Renal pelvis (tissue), 4 donors: ENCODE results near the gene FBLN1. TPM values are rescaled to one million over a fixed set of nuclear protein-coding genes. Genes with fewer than 3 reads are reported as not detected.
"Not testable (repeated sequence)": the region's sequence is repeated elsewhere in the genome, so short reads cannot be mapped to it uniquely, and the experiment has no call there.

ENCODE experiments used
- DNase-seq: peaks from one replicate; pipeline ENCODE4 v3.0.0-alpha.2; 2013
- polyA plus RNA-seq, 3 donors: library from polyadenylated mRNA; unstranded; fragments of 120-200 nt; gene quantifications; one replicate each; pipeline ENCODE4 v1.2.1, GENCODE V29; 2013; ENCODE audit not compliant: insufficient read length in 3 of 3

FBLN1 gene
- polyA plus RNA-seq, 3 donors: 93.3 to 158 (median 115) TPM

DNA sequence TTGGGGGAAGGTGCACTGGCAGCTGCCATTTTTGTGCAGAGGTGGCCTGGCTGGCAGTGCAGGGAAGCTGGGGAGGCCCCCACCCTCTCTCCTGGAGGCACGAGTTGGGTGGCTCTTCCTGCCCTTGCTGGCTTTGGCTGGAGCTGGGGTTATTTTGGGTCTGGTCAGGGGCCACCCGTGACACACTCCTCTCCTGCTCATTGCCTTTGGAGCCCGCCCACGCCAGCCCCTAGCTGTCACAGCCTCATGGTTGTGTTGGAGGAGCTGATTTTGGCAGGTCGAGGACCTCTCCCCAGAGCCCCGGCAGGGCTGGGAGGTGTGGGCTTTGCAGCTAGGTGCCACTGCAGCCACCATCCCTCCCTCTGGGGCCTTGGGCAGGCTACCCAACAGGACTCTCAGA lies 21.5 kb downstream of the FBLN1 start:
- no peak for DNase-seq

DNA sequence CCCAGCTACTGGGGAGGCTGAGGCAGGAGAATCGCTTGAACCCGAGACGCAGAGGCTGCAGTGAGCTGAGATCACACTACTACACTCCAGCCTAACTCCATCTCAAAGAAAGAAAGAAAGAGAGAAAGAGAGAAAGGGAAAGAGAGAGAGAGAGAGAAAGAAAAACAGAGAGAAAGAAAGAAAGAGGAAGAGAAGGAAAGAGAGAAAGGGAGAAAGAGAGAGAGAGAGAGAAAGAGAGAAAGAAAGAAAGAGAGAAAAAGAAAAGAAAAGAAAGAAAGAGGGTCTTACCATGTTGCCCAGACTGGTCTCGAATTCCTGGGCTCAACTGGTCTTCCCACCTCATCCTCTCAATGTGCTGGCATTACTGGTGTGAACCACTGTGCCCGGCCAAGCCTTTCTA lies 22.3 kb downstream of the FBLN1 start:
- DNase-seq: no peak

GRCh38 chr22:45525480-45525879 lies 22.8 kb downstream of the FBLN1 start:
- no peak for DNase-seq

- no peak for DNase-seq
Observed at GRCh38 chr22:45526281-45526680, 23.6 kb downstream of the FBLN1 start.

GRCh38 chr22:45526768-45527360 lies 24.2 kb downstream of the FBLN1 start:
- DNase-seq: no peak

DNA sequence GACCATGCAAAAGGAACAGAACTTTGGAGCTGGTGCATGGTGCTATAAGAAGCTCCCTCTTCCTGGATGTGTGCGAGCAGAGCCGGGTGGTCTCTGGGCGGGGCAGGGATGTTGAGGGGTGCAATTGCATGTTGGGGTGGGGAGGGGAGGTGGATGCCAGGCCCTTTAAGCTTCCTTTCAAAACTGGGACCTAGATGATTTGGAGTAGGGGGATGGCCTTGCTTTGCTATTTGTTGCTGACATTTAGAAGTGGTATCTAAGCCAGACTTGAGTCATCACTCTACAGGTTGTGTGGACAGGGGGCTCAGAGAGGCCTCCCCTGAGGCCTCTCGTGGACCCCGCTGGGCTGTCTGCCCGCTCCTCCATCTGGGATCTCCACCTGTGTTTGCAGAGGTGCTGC lies 24.8 kb downstream of the FBLN1 start:
- no peak for DNase-seq

GRCh38 chr22:45528046-45528445 lies 25.4 kb downstream of the FBLN1 start:
- DNase-seq: no peak

DNA sequence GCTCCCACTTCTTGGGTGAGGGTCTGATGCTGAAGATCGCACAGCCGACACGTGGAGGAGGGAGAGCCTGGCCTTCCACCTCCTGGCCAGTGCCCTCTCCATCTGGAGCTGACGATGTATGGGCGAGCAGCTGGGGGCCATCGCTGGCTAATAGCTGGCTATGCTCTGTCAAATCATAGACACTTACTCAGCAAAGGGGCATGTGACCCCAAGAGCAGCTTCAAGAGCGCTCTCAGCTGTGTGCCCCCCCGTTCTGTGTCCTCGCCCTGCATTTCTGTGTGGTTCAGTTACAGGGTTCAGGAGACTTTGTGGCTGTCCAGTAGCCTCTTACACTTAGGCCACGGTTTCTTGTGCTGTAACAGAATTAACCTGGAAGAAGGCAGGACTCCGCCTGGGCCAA lies 26.4 kb downstream of the FBLN1 start:
- DNase-seq: no peak

- no peak for DNase-seq
Observed at GRCh38 chr22:45529971-45530575, 27.4 kb downstream of the FBLN1 start.

DNA sequence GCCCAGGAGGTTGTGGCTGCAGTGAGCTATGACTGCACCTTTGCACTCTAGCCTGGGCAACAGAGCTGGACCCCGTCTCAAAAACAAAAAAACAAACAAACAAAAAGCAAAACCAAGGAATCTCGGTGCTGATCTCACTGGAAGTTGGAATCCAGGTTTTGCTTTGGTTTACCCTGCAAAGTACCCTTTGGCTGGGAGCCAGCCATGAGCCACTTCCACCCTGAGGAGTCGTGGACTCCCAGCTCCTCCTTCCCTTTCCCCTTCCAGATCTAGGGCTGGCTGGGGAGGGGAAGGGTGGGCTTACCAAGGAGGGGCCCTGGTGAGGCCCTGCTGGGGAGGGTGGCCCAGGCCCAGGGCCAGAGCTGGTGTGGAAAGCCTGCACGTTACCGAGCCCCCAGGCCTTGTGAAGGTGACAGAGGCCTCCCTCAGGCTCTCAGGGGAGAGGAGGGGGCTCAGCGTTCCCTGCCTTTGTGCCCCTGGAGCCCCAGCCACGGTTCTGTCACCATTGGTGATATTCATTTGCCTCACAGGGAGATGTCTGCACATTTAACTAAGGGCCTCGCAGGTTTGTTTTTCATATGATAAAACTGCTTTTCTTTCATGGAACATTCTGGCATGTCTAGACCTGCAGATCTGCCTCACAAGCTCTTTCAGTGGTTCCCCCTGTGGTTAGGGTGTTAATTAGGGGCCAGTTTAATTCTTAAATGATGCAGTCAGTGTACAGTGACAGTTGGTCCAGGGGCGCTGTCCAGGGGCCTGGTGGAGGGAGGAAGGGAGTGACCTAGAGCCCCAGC lies 29.0 kb downstream of the FBLN1 start:
- DNase-seq: no peak

DNA sequence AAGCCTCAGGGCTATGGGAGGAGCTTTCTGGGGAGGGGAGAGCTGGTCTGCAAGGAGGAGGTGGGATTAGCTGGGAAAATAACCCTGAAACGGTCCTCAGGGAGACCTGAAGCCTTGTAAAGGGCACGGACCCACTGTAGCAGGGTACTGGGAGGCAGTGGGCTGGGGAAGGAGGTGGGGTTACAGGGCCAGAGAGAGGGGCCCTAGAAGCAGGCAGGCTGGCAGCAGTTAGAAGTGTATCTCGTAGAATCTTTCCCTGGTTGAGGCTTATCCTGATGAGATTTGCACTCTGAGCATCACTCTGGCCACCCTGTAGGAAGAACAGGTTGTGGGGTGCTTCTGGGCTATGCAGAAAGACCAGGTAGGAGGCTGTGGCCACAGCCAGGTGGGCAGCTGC lies 29.6 kb downstream of the FBLN1 start:
- no peak for DNase-seq

DNA sequence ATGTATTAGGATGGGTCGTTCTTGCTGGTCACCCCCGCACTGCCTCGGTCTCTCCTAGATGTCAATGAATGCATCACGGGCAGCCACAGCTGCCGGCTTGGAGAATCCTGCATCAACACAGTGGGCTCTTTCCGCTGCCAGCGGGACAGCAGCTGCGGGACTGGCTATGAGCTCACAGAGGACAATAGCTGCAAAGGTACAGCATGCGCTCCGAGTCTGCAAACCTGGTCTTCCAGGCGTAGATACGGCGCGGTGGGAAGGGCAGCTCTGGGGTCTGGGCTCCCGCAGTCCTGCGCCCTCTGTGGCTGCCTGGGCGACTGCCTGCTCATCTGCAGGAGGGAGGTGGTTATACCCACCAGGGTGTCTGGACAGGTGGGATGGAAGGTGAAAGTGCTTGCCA lies 31.0 kb downstream of the FBLN1 start:
- DNase-seq: no peak

DNA sequence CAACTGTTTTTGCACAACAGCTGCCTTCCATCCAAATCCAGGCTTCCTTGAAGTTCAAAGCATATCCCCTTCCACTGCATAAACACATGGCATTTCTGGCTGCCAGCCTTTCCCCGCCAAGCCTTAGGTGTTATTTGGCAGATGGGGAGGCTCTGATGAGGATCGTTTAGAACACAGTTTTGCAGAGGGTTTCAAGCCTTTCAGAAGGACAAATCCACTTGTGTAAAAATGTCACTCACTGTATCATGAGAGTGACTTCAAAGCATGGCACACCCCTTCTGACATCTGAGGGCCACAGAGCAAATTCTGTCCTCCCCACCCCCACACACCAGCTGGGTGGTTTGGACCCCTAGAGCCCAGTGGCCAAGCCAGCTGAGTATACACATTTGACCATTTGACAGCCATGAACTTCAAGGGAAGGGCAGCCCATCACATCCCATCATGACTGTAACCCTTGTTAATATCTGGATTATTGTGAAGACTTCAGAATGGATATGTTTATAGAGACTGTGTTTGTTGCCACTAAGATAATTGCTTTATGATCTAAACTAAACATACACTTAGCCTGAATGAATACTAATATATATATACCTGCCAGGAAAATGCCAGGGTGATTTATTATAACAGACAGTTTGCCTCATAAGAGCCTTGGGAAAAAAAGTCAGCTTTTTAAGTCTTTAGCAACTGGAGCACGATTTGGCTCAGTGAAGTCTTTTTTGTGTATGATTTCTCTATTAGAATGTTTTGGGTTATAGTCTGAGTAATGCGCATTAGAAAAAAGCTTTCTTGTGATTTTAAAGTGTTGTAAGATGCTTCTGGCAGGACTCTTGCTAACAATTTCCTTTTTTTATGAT lies 31.9 kb downstream of the FBLN1 start:
- DNase-seq: peak; percentile 73

GRCh38 chr22:45535290-45535689 lies 32.6 kb downstream of the FBLN1 start:
- DNase-seq: no peak

DNA sequence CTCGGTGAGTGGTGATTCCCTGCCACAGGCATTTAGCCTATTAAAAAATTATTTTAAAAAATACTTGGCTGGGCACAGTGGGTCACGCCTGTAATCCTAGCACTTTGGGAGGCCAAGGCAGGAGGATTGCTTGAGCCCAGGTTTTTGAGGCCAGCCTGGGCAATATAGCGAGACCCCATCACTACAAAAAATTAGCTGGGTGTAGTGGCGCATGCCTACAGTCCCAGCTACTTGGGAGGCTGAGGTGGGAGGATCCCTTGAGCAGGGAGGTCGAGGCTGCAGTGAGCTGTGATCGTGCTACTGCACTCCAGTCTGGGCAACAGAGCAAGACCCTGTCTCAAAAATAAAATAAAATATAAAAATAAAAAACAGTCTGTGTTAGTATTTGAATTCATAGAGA lies 33.2 kb downstream of the FBLN1 start:
- DNase-seq: not testable (repeated sequence)

- DNase-seq: no peak
Observed at GRCh38 chr22:45537734-45538181, 35.1 kb downstream of the FBLN1 start.

- DNase-seq: no peak
Observed at GRCh38 chr22:45538281-45538680, 35.6 kb downstream of the FBLN1 start.

- DNase-seq: no peak
Observed at GRCh38 chr22:45540122-45540521, 37.4 kb downstream of the FBLN1 start.

GRCh38 chr22:45541382-45541979 lies 38.8 kb downstream of the FBLN1 start:
- DNase-seq: no peak

DNA sequence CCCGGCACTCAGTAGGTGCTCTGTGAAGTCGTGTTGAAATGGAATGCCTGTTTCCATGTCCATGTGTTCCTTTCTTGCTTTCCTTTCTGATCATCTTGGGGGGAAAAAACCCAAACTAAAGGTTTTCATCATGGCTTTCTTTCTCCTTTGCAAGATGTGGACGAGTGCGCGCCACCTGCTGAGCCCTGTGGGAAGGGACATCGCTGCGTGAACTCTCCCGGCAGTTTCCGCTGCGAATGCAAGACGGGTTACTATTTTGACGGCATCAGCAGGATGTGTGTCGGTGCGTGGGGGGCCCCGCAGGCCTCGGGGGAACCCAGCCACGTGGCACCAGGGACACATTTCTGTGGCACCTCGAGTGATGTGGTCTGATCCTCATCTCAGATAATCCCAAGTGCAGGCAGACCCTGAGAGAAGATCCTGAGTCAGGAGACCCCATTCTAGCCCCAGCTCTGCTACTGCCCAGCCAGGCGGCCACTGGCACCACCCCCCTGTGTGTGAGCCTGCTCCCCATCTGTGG lies 39.4 kb downstream of the FBLN1 start:
- DNase-seq: no peak

DNA sequence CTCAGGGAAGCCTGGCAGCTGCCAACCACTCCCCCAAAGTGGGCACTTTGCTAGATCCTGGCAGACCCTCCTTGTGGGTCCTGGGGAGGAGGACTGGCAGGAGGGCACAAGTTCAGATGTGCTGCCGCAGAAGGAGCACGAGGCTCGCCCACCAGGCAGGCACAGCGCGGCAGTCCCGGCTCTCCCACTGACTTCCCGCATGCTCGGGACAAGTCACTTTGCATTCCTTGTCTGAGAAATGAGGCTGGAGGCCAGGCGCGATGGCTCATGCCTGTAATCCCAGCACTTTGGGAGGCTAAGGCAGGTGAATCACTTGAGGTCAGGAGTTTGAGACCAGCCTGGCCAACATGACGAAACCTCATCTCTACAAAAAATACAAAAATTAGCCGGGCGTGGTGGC lies 40.1 kb downstream of the FBLN1 start:
- not testable (repeated sequence) for DNase-seq

GRCh38 chr22:45543243-45543642 lies 40.6 kb downstream of the FBLN1 start:
- no peak for DNase-seq
